Measurements from ENCODE around the gene RPS19. TPM values are rescaled to one million over a fixed set of nuclear protein-coding genes. Genes with fewer than 3 reads are reported as not detected.

Gene RPS19
- total RNA-seq, 1 experiment from 2014 or later, result 3,297 TPM

DNA sequence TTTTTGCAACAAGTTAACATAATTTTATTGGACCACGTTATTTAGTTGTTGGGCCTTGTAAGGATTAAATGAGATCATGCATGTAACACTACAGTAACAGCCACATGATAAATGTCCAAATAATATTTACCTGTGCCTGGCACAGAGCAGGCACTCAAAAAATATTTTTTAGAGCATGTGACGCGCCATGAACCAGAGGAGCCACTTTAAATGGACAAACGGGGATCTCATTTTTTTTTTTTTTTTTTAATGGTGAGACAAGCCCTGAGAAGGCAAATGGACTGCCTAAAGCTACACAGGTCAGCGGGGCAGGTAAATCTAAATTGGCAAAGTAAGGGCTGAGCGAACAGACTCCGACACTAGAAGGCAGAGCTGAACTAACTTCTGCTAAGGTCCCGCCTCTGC, 840 bp upstream of the RPS19 start:
- H3K4me3 Mint-ChIP-seq (ENCODE audit: unreplicated experiment), result peak overlapping the region; percentile 84
- POLR2A ChIA-PET, result interaction anchor here (0.7 to 2.7 kb wide), 11 partner anchors 9 to 495 kb away, joined by 3 to 21 read pairs (median 7); partner anchors contain the start of genes B9D2, DMAC2, RABAC1 and ZNF574
- no peak for TF ChIP-seq CTCF (IDR thresholded peaks at IDR 0.05; ENCODE audit: insufficient read depth in 1 of 2, low read depth in 1 of 2, low read length in 1 of 2, severe bottlenecking in 1 of 2, unreplicated experiment in 1 of 2)
- H3K9me3 Mint-ChIP-seq (ENCODE audit: unreplicated experiment), result no peaks in the 10 kb centered on the region
- DNase-seq, result no peak
- no peaks in the 10 kb centered on the region for H3K9me3 ChIP-seq
- no TSS peak for BruUV-seq (replicated peaks)
- CTCF ChIA-PET, result interaction anchor here (0.7 to 2.0 kb wide), 13 partner anchors 14 to 1105 kb away, joined by 3 to 8 read pairs (median 4); no protein-coding TSS in a partner anchor
- peak overlapping the region; percentile 94 for H3K27ac Mint-ChIP-seq (ENCODE audit: unreplicated experiment)
- peaks cover 16% of the 10 kb centered on the region for H3K36me3 ChIP-seq (ENCODE audit: control insufficient read depth, insufficient read depth, low read length)
- peaks cover 7% of the 10 kb centered on the region for H3K27me3 Mint-ChIP-seq (ENCODE audit: insufficient read depth, unreplicated experiment)
- H3K4me3 ChIP-seq (ENCODE audit: low read depth, low read length), result peak overlapping the region; percentile 24
- intact Hi-C loops (cut with micrococcal nuclease; ENCODE audit: unreplicated experiment), result loop anchor here (1.0 kb wide), 2 partner anchors 92 to 100 kb away; partner anchors contain the start of gene RABAC1
- no peaks in the 10 kb centered on the region for H3K27me3 ChIP-seq (replicated peaks; ENCODE audit: control insufficient read depth, insufficient read depth, low read length)
- peaks cover 18% of the 10 kb centered on the region for H3K4me1 ChIP-seq
- peaks cover 47% of the 10 kb centered on the region for H3K36me3 Mint-ChIP-seq (ENCODE audit: insufficient read depth, unreplicated experiment)
- peaks cover 5% of the 10 kb centered on the region for H3K4me1 Mint-ChIP-seq (ENCODE audit: low read depth, unreplicated experiment)

GRCh38 chr19:41860419-41861115, 512 bp downstream of the RPS19 start:
- Mint-ChIP-seq H3K27ac (ENCODE audit: unreplicated experiment) (peak overlapping the region; percentile 94), H3K4me1 (ENCODE audit: low read depth, unreplicated experiment) (peaks cover 5% of the 10 kb centered on the region), H3K27me3 (ENCODE audit: insufficient read depth, unreplicated experiment) (no peaks in the 10 kb centered on the region), H3K36me3 (ENCODE audit: insufficient read depth, unreplicated experiment) (peaks cover 61% of the 10 kb centered on the region), H3K9me3 (ENCODE audit: unreplicated experiment) (no peaks in the 10 kb centered on the region), H3K4me3 (ENCODE audit: unreplicated experiment) (peak overlapping the region; percentile 84)
- no peak for DNase-seq
- no peak for TF ChIP-seq CTCF (IDR thresholded peaks at IDR 0.05; ENCODE audit: insufficient read depth in 1 of 2, low read depth in 1 of 2, low read length in 1 of 2, severe bottlenecking in 1 of 2, unreplicated experiment in 1 of 2)
- intact Hi-C loops (cut with micrococcal nuclease; ENCODE audit: unreplicated experiment), result no loop called here
- H3K4me1 ChIP-seq, result peaks cover 18% of the 10 kb centered on the region
- ChIA-PET CTCF (interaction anchor here (0.6 to 2.0 kb wide), 12 partner anchors 13 to 1635 kb away, joined by 3 to 8 read pairs (median 4); partner anchors contain the start of gene RABAC1), POLR2A (interaction anchor here (0.6 to 2.7 kb wide), 10 partner anchors 8 to 497 kb away, joined by 3 to 21 read pairs (median 7); partner anchors contain the start of genes B9D2 and RABAC1)
- H3K4me3 ChIP-seq (ENCODE audit: low read depth, low read length), result peak overlapping the region; percentile 88
- no peaks in the 10 kb centered on the region for H3K27me3 ChIP-seq (replicated peaks; ENCODE audit: control insufficient read depth, insufficient read depth, low read length)
- H3K36me3 ChIP-seq (ENCODE audit: control insufficient read depth, insufficient read depth, low read length), result peaks cover 24% of the 10 kb centered on the region
- BruUV-seq (replicated peaks), result no TSS peak
- H3K9me3 ChIP-seq, result no peaks in the 10 kb centered on the region

- intact Hi-C loops (cut with micrococcal nuclease; ENCODE audit: unreplicated experiment), result no loop called here
- H3K9me3 ChIP-seq, result no peaks in the 10 kb centered on the region
- peaks cover 18% of the 10 kb centered on the region for H3K4me1 ChIP-seq
- peak overlapping the region; percentile 84 for H3K4me3 Mint-ChIP-seq (ENCODE audit: unreplicated experiment)
- no peaks in the 10 kb centered on the region for H3K9me3 Mint-ChIP-seq (ENCODE audit: unreplicated experiment)
- peak overlapping the region; percentile 88 for H3K4me3 ChIP-seq (ENCODE audit: low read depth, low read length)
- peaks cover 5% of the 10 kb centered on the region for H3K4me1 Mint-ChIP-seq (ENCODE audit: low read depth, unreplicated experiment)
- peaks cover 68% of the 10 kb centered on the region for H3K36me3 Mint-ChIP-seq (ENCODE audit: insufficient read depth, unreplicated experiment)
- no peak for TF ChIP-seq CTCF (IDR thresholded peaks at IDR 0.05; ENCODE audit: insufficient read depth in 1 of 2, low read depth in 1 of 2, low read length in 1 of 2, severe bottlenecking in 1 of 2, unreplicated experiment in 1 of 2)
- TSS peak; percentile 37 for BruUV-seq (replicated peaks)
- H3K27me3 ChIP-seq (replicated peaks; ENCODE audit: control insufficient read depth, insufficient read depth, low read length), result no peaks in the 10 kb centered on the region
- H3K36me3 ChIP-seq (ENCODE audit: control insufficient read depth, insufficient read depth, low read length), result peaks cover 24% of the 10 kb centered on the region
- POLR2A ChIA-PET, result interaction anchor here (2.2 to 2.7 kb wide), 2 partner anchors 12 to 14 kb away, joined by 7 to 15 read pairs; no protein-coding TSS in a partner anchor
- CTCF ChIA-PET, result interaction anchor here (0.6 to 0.7 kb wide), 3 partner anchors 12 to 1634 kb away, joined by 3 to 4 read pairs (median 3); no protein-coding TSS in a partner anchor
- no peaks in the 10 kb centered on the region for H3K27me3 Mint-ChIP-seq (ENCODE audit: insufficient read depth, unreplicated experiment)
- H3K27ac Mint-ChIP-seq (ENCODE audit: unreplicated experiment), result peak overlapping the region; percentile 94
- DNase-seq, result no peak
These were observed 1.2 kb downstream of the RPS19 start for GRCh38 chr19:41861116-41861768.

Data from Caco-2 (cell line).